Keratinocyte (primary cell): ENCODE data around the gene RTEL1. TPM values are rescaled to one million over a fixed set of nuclear protein-coding genes. Genes with fewer than 3 reads are reported as not detected.

Experiments used
- DNase-seq: peaks from one replicate; pipeline ENCODE4 v3.0.0-alpha.2; 2011; ENCODE audit warnings: low read depth, missing footprints, low spot score
- FAIRE-seq: peaks from 2 replicates; lab custom pipeline; 2011; peaks lifted over from hg19 to GRCh38; lab: Jason Lieb, UNC
- H2AFZ ChIP-seq: 2 replicates; pipeline ENCODE4 v1.6.0; 2012; ENCODE audit warnings: low read length, control low read depth, inconsistent platforms; ENCODE audit not compliant: control insufficient read depth
- H3K27ac ChIP-seq: 2 replicates; pipeline ENCODE4 v1.5.1; 2011; ENCODE audit warnings: low read length; ENCODE audit not compliant: control insufficient read depth, insufficient read depth
- H3K27me3 ChIP-seq: 3 replicates; pipeline ENCODE4 v1.6.0; 2011; ENCODE audit warnings: low read length; ENCODE audit not compliant: control insufficient read depth, insufficient read depth; ENCODE audit errors: extremely low read depth
- H3K36me3 ChIP-seq, 2 experiments: 2 replicates in 1 of 2; 3 replicates in 1 of 2; pipeline ENCODE4 v1.5.1; 2011; ENCODE audit warnings: low read length in 2 of 2, mild to moderate bottlenecking in 1 of 2; ENCODE audit not compliant: control insufficient read depth in 2 of 2, insufficient read depth in 2 of 2; ENCODE audit errors: extremely low read depth in 1 of 2
- H3K4me1 ChIP-seq: 3 replicates; pipeline ENCODE4 v1.5.1; 2011; ENCODE audit warnings: low read length; ENCODE audit not compliant: control insufficient read depth, insufficient read depth; ENCODE audit errors: extremely low read depth
- H3K4me2 ChIP-seq: 3 replicates; pipeline ENCODE4 v1.6.0; 2011; ENCODE audit warnings: low read depth, low read length; ENCODE audit not compliant: control insufficient read depth, insufficient read depth; ENCODE audit errors: extremely low read depth
- H3K4me3 ChIP-seq, 3 experiments: fragments of 200-600 bp in 1 of 3; sonication (generic) in 1 of 3; 2 replicates in 2 of 3; 3 replicates in 1 of 3; pipeline ENCODE4 v1.5.1; 2011 to 2016; ENCODE audit warnings: low read length in 3 of 3, mild to moderate bottlenecking in 3 of 3, control low read depth in 2 of 3, inconsistent platforms in 1 of 3, low read depth in 1 of 3, mixed read lengths in 1 of 3, mixed run types in 1 of 3, moderate library complexity in 1 of 3; ENCODE audit not compliant: control insufficient read depth in 2 of 3, insufficient read depth in 2 of 3; ENCODE audit errors: extremely low read depth in 1 of 3
- H3K79me2 ChIP-seq: 2 replicates; pipeline ENCODE4 v1.6.0; 2012; ENCODE audit warnings: low read length; ENCODE audit not compliant: control insufficient read depth, insufficient read depth
- H3K9ac ChIP-seq: 3 replicates; pipeline ENCODE4 v1.6.0; 2011; ENCODE audit warnings: low read length; ENCODE audit not compliant: control insufficient read depth, insufficient read depth; ENCODE audit errors: extremely low read depth
- H3K9me1 ChIP-seq: 3 replicates; pipeline ENCODE4 v1.6.0; 2011; ENCODE audit warnings: low read length; ENCODE audit not compliant: control insufficient read depth, insufficient read depth; ENCODE audit errors: extremely low read depth
- H3K9me3 ChIP-seq: 2 replicates; pipeline ENCODE4 v1.5.1; 2012; ENCODE audit warnings: low read depth, low read length; ENCODE audit not compliant: control insufficient read depth
- H4K20me1 ChIP-seq: 3 replicates; pipeline ENCODE4 v1.6.0; 2011; ENCODE audit warnings: low read length; ENCODE audit not compliant: control insufficient read depth, insufficient read depth; ENCODE audit errors: extremely low read depth
- CTCF ChIP-seq, 3 experiments: IDR thresholded peaks in 1 of 3; conservative IDR thresholded peaks in 1 of 3; optimal IDR thresholded peaks in 1 of 3; 2 replicates in 2 of 3; 3 replicates in 1 of 3; pipeline versions ENCODE3 to v1.5.1; 2011; ENCODE audit warnings: low read length in 3 of 3, mild to moderate bottlenecking in 3 of 3, moderate library complexity in 2 of 3, control low read depth in 1 of 3, inconsistent platforms in 1 of 3; ENCODE audit not compliant: insufficient read depth in 2 of 3; ENCODE audit errors: extremely low read depth in 1 of 3
- EZH2 ChIP-seq: IDR thresholded peaks from one replicate; pipeline ENCODE4 v1.6.1; 2012; ENCODE audit warnings: inconsistent platforms, mild to moderate bottlenecking, low read length, moderate library complexity
- dilution Hi-C: fragments of 300-500 bp; cut with MboI; formaldehyde crosslinking; loops from one replicate; pipeline ENCODE4 v1.7.0; 2020; ENCODE audit warnings: low sequenced_read_pairs; ENCODE audit not compliant: extremely low pct_ligation_motif_present
- polyA plus RNA-seq, 5 experiments: library from polyadenylated mRNA; depleted of rRNA in 3 of 5; stranded (reverse) in 3 of 5; stranded (forward) in 1 of 5; unstranded in 1 of 5; fragments of >200 nt; gene quantifications; 1 replicate in 1 of 5; 2 replicates in 3 of 5; 3 replicates in 1 of 5; pipeline versions ENCODE4 v1.2.1 to v1.2.3, GENCODE V29; 2011 to 2012; ENCODE audit warnings: missing spikeins in 2 of 5, low read depth in 1 of 5, low replicate concordance in 1 of 5

The RTEL1 gene
- polyA plus RNA-seq, 1 donor (not counting 4 experiments of a cell fraction or from before 2014, with no cell fraction given), result 12.4 TPM

DNA sequence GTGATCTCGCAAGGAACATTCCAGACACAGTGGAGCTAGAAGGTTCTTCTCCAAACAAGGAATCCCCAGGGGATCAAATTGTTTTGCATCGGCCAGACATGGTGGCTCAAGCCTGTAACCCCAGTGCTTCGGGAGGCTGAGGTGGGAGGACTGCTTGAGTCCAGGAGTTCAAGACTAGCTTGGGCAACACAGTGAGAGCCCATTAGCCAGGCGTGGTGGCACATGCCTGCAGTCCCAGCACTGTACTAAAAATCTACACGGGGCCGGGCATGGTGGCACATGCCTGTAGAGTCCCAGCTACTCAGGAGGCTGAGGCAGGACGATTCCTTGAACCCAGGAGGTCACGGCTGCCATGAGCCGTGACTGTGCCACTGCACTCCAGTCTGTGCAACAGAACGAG is 46.5 kb upstream of the RTEL1 start:
- no peak overlapping the region for H2AFZ ChIP-seq
- dilution Hi-C loops, result no loop called here
- H3K9me1 ChIP-seq, result no peaks in the 10 kb centered on the region
- H3K36me3 ChIP-seq, result peaks cover 6 to 7% of the 10 kb centered on the region in 2 experiments
- H3K9ac ChIP-seq, result no peak overlapping the region
- DNase-seq (no peak), FAIRE-seq (no peak)
- H3K27ac ChIP-seq, result no peak overlapping the region
- no peak overlapping the region for H3K4me3 ChIP-seq
- no peaks in the 10 kb centered on the region for H4K20me1 ChIP-seq
- H3K9me3 ChIP-seq, result no peaks in the 10 kb centered on the region
- peaks cover 16% of the 10 kb centered on the region for H3K79me2 ChIP-seq
- H3K4me1 ChIP-seq, result peaks cover 2% of the 10 kb centered on the region
- H3K27me3 ChIP-seq, result no peaks in the 10 kb centered on the region
- TF ChIP-seq CTCF (optimal IDR thresholded peaks at IDR 0.05 in 1 of 3, IDR thresholded peaks at IDR 0.05 in 1 of 3, conservative IDR thresholded peaks at IDR 0.05 in 1 of 3; ENCODE audit: extremely low read depth in 1 of 3, insufficient read depth in 2 of 3, low read length in 3 of 3), result no peak
- TF ChIP-seq EZH2, result no peak
- no peak overlapping the region for H3K4me2 ChIP-seq

DNA sequence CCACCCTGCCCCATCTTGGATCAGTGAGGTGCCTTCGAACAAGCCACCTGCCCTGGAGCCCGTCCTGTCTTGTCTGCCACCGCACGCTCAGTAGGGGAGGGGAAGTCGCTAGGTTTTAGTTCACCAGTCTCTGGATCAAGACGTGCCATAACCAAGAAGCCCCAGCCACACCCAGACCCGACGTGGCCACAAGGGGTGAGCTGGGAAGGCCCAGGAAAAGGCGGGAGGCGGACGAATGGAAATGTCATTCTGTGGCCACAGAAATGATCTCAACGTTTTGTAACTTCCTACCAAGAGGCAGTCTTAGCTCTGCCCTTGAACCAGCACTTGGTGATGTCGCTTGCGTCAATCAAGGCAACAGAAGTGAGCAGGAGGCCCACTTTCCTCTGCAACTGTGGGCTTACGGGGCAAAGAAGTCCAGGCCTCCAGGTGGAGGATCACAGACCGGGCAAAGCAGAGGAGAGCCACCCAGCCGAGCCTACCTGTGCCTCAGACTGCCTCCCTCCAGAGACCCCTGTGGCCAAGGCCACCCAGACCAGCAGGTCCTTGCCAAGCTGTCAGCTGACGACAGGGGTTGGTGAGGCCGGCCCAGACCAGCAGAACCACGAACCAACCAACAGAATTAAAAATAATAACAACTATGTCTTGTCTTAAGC is 45.7 kb upstream of the RTEL1 start:
- TF ChIP-seq EZH2 (no peak), CTCF (optimal IDR thresholded peaks at IDR 0.05 in 1 of 3, IDR thresholded peaks at IDR 0.05 in 1 of 3, conservative IDR thresholded peaks at IDR 0.05 in 1 of 3; ENCODE audit: extremely low read depth in 1 of 3, insufficient read depth in 2 of 3, low read length in 3 of 3) (no peak)
- Histone ChIP-seq H3K27ac (no peak overlapping the region), H2AFZ (no peak overlapping the region), H3K79me2 (peaks cover 14% of the 10 kb centered on the region), H3K9ac (no peak overlapping the region), H3K4me2 (no peak overlapping the region), H3K27me3 (no peaks in the 10 kb centered on the region), H3K9me3 (no peaks in the 10 kb centered on the region), H4K20me1 (no peaks in the 10 kb centered on the region), H3K9me1 (no peaks in the 10 kb centered on the region), H3K4me1 (peaks cover 2% of the 10 kb centered on the region), H3K36me3 (peaks cover 6 to 7% of the 10 kb centered on the region in 2 experiments), H3K4me3 (no peak overlapping the region)
- FAIRE-seq (no peak), DNase-seq (no peak)
- dilution Hi-C loops, result no loop called here
